Spleen (tissue), 11 donors: Measurements from ENCODE around the gene PCDHGA9. TPM values are rescaled to one million over a fixed set of nuclear protein-coding genes. Genes with fewer than 3 reads are reported as not detected.

Source experiments
- DNase-seq: peaks from one replicate; pipeline ENCODE4 v3.0.0-alpha.2; 2020
- H3K27ac ChIP-seq, 8 donors: fragments of 200-600 bp; sonication (generic) in 7 of 8; 1 replicate in 4 of 8; 2 replicates in 4 of 8; pipeline versions ENCODE4 v1.5.0 to v1.8.0; 2016 to 2021; ENCODE audit warnings: inconsistent platforms in 4 of 8, mild to moderate bottlenecking in 4 of 8, moderate library complexity in 1 of 8
- H3K27me3 ChIP-seq, 7 donors: fragments of 200-600 bp; sonication (generic) in 6 of 7; replicated peaks in 1 of 7; 1 replicate in 4 of 7; 2 replicates in 3 of 7; pipeline versions ENCODE4 v1.5.0 to v1.8.0; 2016 to 2021; ENCODE audit warnings: inconsistent platforms in 3 of 7, mild to moderate bottlenecking in 1 of 7
- H3K36me3 ChIP-seq, 6 donors: fragments of 200-600 bp; sonication (generic) in 5 of 6; 1 replicate in 4 of 6; 2 replicates in 2 of 6; pipeline versions ENCODE4 v1.5.0 to v1.8.0; 2016 to 2021; ENCODE audit warnings: inconsistent platforms in 2 of 6
- H3K4me1 ChIP-seq, 6 donors: fragments of 200-600 bp; sonication (generic) in 5 of 6; 1 replicate in 3 of 6; 2 replicates in 3 of 6; pipeline versions ENCODE4 v1.5.0 to v1.8.0; 2016 to 2021; ENCODE audit warnings: inconsistent platforms in 3 of 6
- H3K4me3 ChIP-seq, 8 donors: fragments of 200-600 bp; sonication (generic) in 7 of 8; 1 replicate in 4 of 8; 2 replicates in 4 of 8; pipeline versions ENCODE4 v1.5.0 to v1.8.0; 2016 to 2021; ENCODE audit warnings: inconsistent platforms in 4 of 8, mild to moderate bottlenecking in 4 of 8, moderate library complexity in 2 of 8
- H3K9me3 ChIP-seq, 8 donors: fragments of 200-600 bp; sonication (generic) in 7 of 8; 1 replicate in 4 of 8; 2 replicates in 4 of 8; pipeline versions ENCODE4 v1.5.0 to v1.8.0; 2016 to 2021; ENCODE audit warnings: inconsistent platforms in 4 of 8
- CTCF ChIP-seq, 11 experiments: fragments of 200-600 bp in 7 of 11; fragments of 450-650 bp in 4 of 11; sonication (generic) in 4 of 11; IDR thresholded peaks in 8 of 11; conservative IDR thresholded peaks in 3 of 11; 1 replicate in 7 of 11; 2 replicates in 4 of 11; pipeline versions ENCODE4 v1.4.0 to v1.8.0; 2016 to 2021; ENCODE audit warnings: antibody characterized with exemption in 11 of 11, inconsistent platforms in 4 of 11, mild to moderate bottlenecking in 1 of 11
- POLR2A ChIP-seq, 3 donors: fragments of 450-650 bp; IDR thresholded peaks; one replicate each; pipeline ENCODE4 v1.5.1; 2017; ENCODE audit warnings: antibody characterized with exemption in 3 of 3, mild to moderate bottlenecking in 1 of 3
- POLR2AphosphoS5 ChIP-seq, 3 donors: sonication (generic); formaldehyde crosslinking; IDR thresholded peaks; one replicate each; pipeline ENCODE4 v1.5.1; 2017; ENCODE audit warnings: antibody characterized with exemption in 3 of 3
- WGBS, 5 donors: extraction: QIAGEN DNeasy Blood & Tissue Kit in 3 of 5; methylation state at CpG; one replicate each; pipeline versions ENCODE4 v1.1.5 to v1.1.7; 2013 to 2018; 5-methylcytosine and 5-hydroxymethylcytosine counted together
- intact Hi-C: fragments of 100-400 bp; cut with DNase I; formaldehyde crosslinking; loops from one replicate; pipeline ENCODE4 v1.15.0; 2023; ENCODE audit warnings: low total_unique reads
- polyA plus RNA-seq, 3 donors: library from polyadenylated mRNA; stranded (reverse); fragments of 200-250 nt; gene quantifications; one replicate each; pipeline ENCODE4 v1.2.1, GENCODE V29; 2013
- total RNA-seq, 7 donors: library from RNA; depleted of rRNA in 3 of 7; stranded (reverse); fragments of >200 nt in 3 of 7; fragmentation: NEBNext Ultra II Directional in 4 of 7; extraction: Animal tissue kit (Norgen Biotek cat#: 25700) in 4 of 7; gene quantifications; one replicate each; pipeline versions ENCODE4 v1.1.0 to v1.2.1, GENCODE V29; 2016 to 2021
- donor health status: healthy with polysubstance abuse.
- donor health status: DM: no; HTN: no; CAD: no; lungs with moderate emphysema.
- donor health status: DM: no; HTN: no; CAD: no.
- donor health status: Bipolar disorder and iron deficiency.
- donor health status: healthy.
- donor health status: DM: no; HTN: no; CAD: no.
- donor health status: DM: yes; HTN: yes; CAD: no.

Gene PCDHGA9
- total and polyA plus RNA-seq, 10 donors, result 0.11 to 9.6 (median 4.3) TPM; not detected in 1

DNA sequence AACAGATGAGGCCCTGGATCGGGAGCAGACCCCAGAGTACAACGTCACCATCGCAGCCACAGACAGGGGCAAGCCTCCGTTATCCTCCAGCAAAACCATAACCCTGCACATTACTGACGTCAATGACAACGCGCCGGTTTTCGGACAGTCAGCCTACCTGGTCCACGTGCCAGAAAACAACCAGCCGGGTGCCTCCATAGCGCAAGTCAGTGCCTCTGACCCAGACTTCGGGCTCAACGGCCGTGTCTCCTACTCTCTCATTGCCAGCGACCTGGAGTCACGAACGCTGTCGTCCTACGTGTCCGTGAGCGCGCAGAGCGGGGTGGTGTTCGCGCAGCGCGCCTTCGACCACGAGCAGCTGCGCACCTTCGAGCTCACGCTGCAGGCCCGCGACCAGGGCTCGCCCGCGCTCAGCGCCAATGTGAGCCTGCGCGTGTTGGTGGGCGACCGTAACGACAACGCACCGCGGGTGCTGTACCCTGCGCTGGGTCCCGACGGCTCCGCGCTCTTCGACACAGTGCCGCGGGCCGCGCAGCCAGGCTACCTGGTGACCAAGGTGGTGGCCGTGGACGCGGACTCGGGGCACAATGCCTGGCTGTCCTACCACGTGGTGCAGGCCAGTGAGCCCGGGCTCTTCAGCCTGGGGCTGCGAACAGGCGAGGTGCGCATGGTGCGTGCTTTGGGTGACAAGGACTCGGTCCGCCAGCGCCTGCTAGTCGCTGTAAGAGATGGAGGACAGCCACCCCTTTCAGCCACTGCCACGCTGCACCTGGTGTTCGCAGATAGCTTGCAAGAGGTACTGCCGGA lies 16.7 kb downstream of the PCDHGA9 start:
- Histone ChIP-seq H3K4me1 (peaks cover 0 to 18% (median 3%) of the 10 kb centered on the region in 6 donors), H3K36me3 (peaks cover 0 to 8% (median 0%) of the 10 kb centered on the region in 6 donors), H3K27me3 (peaks cover 0 to 92% (median 47%) of the 10 kb centered on the region in 7 donors), H3K27ac (no peak overlapping the region), H3K4me3 (peak overlapping the region in 1 of 8 donors; percentile 27), H3K9me3 (peaks cover 2 to 99% (median 94%) of the 10 kb centered on the region in 8 donors)
- TF ChIP-seq POLR2A (IDR thresholded peaks at IDR 0.05), result no peak
- TF ChIP-seq CTCF (IDR thresholded peaks at IDR 0.05 in 8 of 11, conservative IDR thresholded peaks at IDR 0.05 in 3 of 11), result no peak
- no peak for TF ChIP-seq POLR2AphosphoS5 (IDR thresholded peaks at IDR 0.05)
- DNase-seq, result no peak
- intact Hi-C loops, result loop anchor here (5.0 kb wide), 1 partner anchor 143 kb away; no protein-coding TSS in a partner anchor
- WGBS, 5 donors, result 35 to 47% (median 39%) methylated on average over 38 to 74 of the region's 74 CpGs

DNA sequence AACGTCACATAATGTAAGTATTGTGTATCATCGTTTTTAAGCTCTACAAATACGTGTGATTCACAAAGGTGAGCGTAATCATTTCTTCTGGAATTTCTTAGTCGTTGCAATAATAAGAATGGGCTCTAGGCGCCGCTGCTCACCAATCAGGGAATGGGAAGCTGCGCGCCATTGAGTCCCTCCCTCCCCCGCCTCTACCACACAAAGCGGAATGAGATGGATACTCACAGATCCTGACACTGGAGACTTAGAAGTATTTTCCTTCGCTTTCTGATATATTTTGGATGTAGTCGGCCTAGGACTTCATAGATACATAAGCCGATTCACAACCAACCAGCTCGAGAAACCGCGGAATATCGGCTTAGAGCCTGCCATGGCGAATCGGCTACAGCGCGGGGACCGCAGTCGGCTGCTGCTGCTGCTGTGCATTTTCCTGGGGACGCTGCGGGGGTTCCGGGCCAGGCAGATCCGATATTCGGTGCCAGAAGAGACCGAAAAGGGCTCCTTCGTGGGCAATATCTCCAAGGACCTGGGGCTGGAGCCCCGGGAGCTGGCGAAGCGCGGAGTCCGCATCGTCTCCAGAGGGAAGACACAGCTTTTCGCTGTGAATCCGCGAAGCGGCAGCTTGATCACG lies 18.4 kb downstream of the PCDHGA9 start, which contains the start of gene PCDHGA11:
Gene PCDHGA11, plus strand, starts transcription at position 197 of the 634 bp plus-strand sequence. Its CDS starts 177 bp downstream, at position 374.
- Histone ChIP-seq H3K4me3 (peak within 1 kb of the TSS in 7 of 8 donors; percentile 6 to 67 (median 34)), H3K27ac (no peak within 1 kb of the TSS), H3K9me3 (peaks cover 2 to 100% (median 96%) of the 10 kb centered on the region in 8 donors), H3K4me1 (peaks cover 0 to 12% (median 3%) of the 10 kb centered on the region in 6 donors), H3K36me3 (peaks cover 0 to 8% (median 0%) of the 10 kb centered on the region in 6 donors), H3K27me3 (peaks cover 0 to 89% (median 40%) of the 10 kb centered on the region in 7 donors)
- 8 to 10% (median 10%) methylated on average over 42 of the region's 42 CpGs for WGBS, 5 donors
- intact Hi-C loops, result no loop called here
- DNase-seq, result no peak
- TF ChIP-seq CTCF (IDR thresholded peaks at IDR 0.05 in 8 of 11, conservative IDR thresholded peaks at IDR 0.05 in 3 of 11) (peak in 8 of 11 experiments; percentile 17 to 58 (median 52)), POLR2A (IDR thresholded peaks at IDR 0.05) (no peak)

DNA sequence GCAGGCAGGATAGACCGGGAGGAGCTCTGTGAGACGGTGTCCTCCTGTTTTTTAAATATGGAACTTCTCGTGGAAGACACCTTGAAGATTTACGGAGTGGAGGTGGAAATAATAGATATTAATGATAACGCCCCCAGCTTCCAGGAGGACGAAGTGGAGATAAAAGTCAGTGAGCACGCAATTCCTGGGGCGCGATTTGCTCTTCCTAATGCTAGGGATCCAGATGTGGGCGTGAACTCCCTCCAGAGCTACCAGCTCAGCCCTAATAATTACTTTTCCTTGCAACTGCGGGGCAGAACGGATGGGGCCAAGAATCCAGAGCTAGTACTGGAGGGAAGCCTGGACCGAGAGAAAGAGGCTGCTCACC lies 18.9 kb downstream of the PCDHGA9 start:
- no peak overlapping the region for H3K27ac ChIP-seq
- peaks cover 0 to 89% (median 39%) of the 10 kb centered on the region in 7 donors for H3K27me3 ChIP-seq
- no peak for DNase-seq
- 8 to 20% (median 9%) methylated on average over 13 of the region's 13 CpGs for WGBS, 5 donors
- intact Hi-C loops, result no loop called here
- H3K36me3 ChIP-seq, result peaks cover 0 to 8% (median 0%) of the 10 kb centered on the region in 6 donors
- no peak for TF ChIP-seq CTCF (IDR thresholded peaks at IDR 0.05 in 8 of 11, conservative IDR thresholded peaks at IDR 0.05 in 3 of 11)
- TF ChIP-seq POLR2AphosphoS5 (IDR thresholded peaks at IDR 0.05), result no peak
- TF ChIP-seq POLR2A (IDR thresholded peaks at IDR 0.05), result no peak
- peaks cover 2 to 100% (median 96%) of the 10 kb centered on the region in 8 donors for H3K9me3 ChIP-seq
- peaks cover 0 to 12% (median 3%) of the 10 kb centered on the region in 6 donors for H3K4me1 ChIP-seq
- H3K4me3 ChIP-seq, result peak overlapping the region in 7 of 8 donors; percentile 6 to 67 (median 34)
